Liver (tissue), 9 donors: ENCODE results near the gene ZYX. TPM values are rescaled to one million over a fixed set of nuclear protein-coding genes. Genes with fewer than 3 reads are reported as not detected.
A peak's percentile ranks its signal among the peaks of the same experiment; 100 is the strongest.

Source experiments
- DNase-seq: peaks from one replicate; pipeline ENCODE4 v3.0.0-alpha.2; 2017; ENCODE audit warnings: low spot score
- H3K27ac ChIP-seq, 2 donors: one replicate each; pipeline ENCODE4 v1.7.0; 2013; ENCODE audit warnings: inconsistent platforms in 2 of 2, low read length in 2 of 2, control low read depth in 1 of 2, low read depth in 1 of 2, mild to moderate bottlenecking in 1 of 2
- H3K27me3 ChIP-seq, 4 donors: one replicate each; pipeline versions ENCODE4 v1.6.1 to v1.7.0; 2013; ENCODE audit warnings: low read length in 3 of 4, inconsistent platforms in 1 of 4, mild to moderate bottlenecking in 1 of 4, moderate library complexity in 1 of 4; ENCODE audit not compliant: control insufficient read depth in 4 of 4, insufficient read depth in 4 of 4
- H3K36me3 ChIP-seq, 4 donors: one replicate each; pipeline versions ENCODE4 v1.6.1 to v1.7.0; 2013; ENCODE audit warnings: low read length in 3 of 4, mild to moderate bottlenecking in 3 of 4, low read depth in 1 of 4, moderate library complexity in 1 of 4; ENCODE audit not compliant: control insufficient read depth in 4 of 4, insufficient read depth in 3 of 4
- H3K4me1 ChIP-seq, 4 donors: one replicate each; pipeline versions ENCODE4 v1.6.1 to v1.7.0; 2013; ENCODE audit warnings: low read length in 3 of 4, mild to moderate bottlenecking in 3 of 4, moderate library complexity in 1 of 4; ENCODE audit not compliant: control insufficient read depth in 4 of 4, insufficient read depth in 4 of 4
- H3K4me3 ChIP-seq, 3 donors: one replicate each; pipeline versions ENCODE4 v1.6.1 to v1.7.0; 2013; ENCODE audit warnings: low read length in 3 of 3, control low read depth in 1 of 3, low read depth in 1 of 3, mild to moderate bottlenecking in 1 of 3
- H3K9ac ChIP-seq, 2 donors: one replicate each; pipeline ENCODE4 v1.7.0; 2013; ENCODE audit warnings: low read length in 2 of 2, mild to moderate bottlenecking in 2 of 2, moderate library complexity in 2 of 2, control low read depth in 1 of 2, low read depth in 1 of 2
- H3K9me3 ChIP-seq, 4 donors: one replicate each; pipeline versions ENCODE4 v1.6.1 to v1.7.0; 2013; ENCODE audit warnings: low read length in 3 of 4; ENCODE audit not compliant: control insufficient read depth in 4 of 4
- ATF3 ChIP-seq: IDR thresholded peaks from 2 replicates; pipeline ENCODE4 v1.6.1; 2016; ENCODE audit warnings: antibody characterized with exemption
- FOXA1 ChIP-seq: IDR thresholded peaks from 2 replicates; pipeline ENCODE4 v1.6.1; 2016; ENCODE audit warnings: antibody characterized with exemption
- FOXA2 ChIP-seq: IDR thresholded peaks from 2 replicates; pipeline ENCODE4 v1.6.1; 2016; ENCODE audit warnings: antibody characterized with exemption
- GABPA ChIP-seq, 2 donors: IDR thresholded peaks in 1 of 2; conservative IDR thresholded peaks in 1 of 2; 2 replicates each; pipeline ENCODE4 v1.6.1; 2016; ENCODE audit warnings: antibody characterized with exemption in 2 of 2, mild to moderate bottlenecking in 1 of 2, moderate library complexity in 1 of 2
- HNF4A ChIP-seq, 2 donors: conservative IDR thresholded peaks; 2 replicates each; pipeline ENCODE4 v1.6.1; 2016; ENCODE audit warnings: antibody characterized with exemption in 2 of 2, mild to moderate bottlenecking in 2 of 2
- HNF4G ChIP-seq: IDR thresholded peaks from 2 replicates; pipeline ENCODE4 v1.6.1; 2016; ENCODE audit warnings: antibody characterized with exemption
- JUND ChIP-seq, 2 donors: IDR thresholded peaks; 2 replicates each; pipeline ENCODE4 v1.6.1; 2016; ENCODE audit warnings: antibody characterized with exemption in 2 of 2
- MAX ChIP-seq: IDR thresholded peaks from 2 replicates; pipeline ENCODE4 v1.6.1; 2016; ENCODE audit warnings: antibody characterized with exemption
- NR2F2 ChIP-seq: IDR thresholded peaks from 2 replicates; pipeline ENCODE4 v1.6.1; 2016; ENCODE audit warnings: antibody characterized with exemption
- RAD21 ChIP-seq, 2 donors: IDR thresholded peaks; 2 replicates each; pipeline ENCODE4 v1.6.1; 2016; ENCODE audit warnings: antibody characterized with exemption in 2 of 2, mild to moderate bottlenecking in 2 of 2
- REST ChIP-seq: IDR thresholded peaks from 2 replicates; pipeline ENCODE4 v1.6.1; 2016; ENCODE audit warnings: antibody characterized with exemption, mild to moderate bottlenecking
- RXRA ChIP-seq, 2 donors: IDR thresholded peaks; 2 replicates each; pipeline ENCODE4 v1.6.1; 2017 to 2018; ENCODE audit warnings: antibody characterized with exemption in 2 of 2, mild to moderate bottlenecking in 1 of 2
- SP1 ChIP-seq: IDR thresholded peaks from 2 replicates; pipeline ENCODE4 v1.6.1; 2018; ENCODE audit warnings: antibody characterized with exemption, mild to moderate bottlenecking
- TAF1 ChIP-seq: conservative IDR thresholded peaks from 2 replicates; pipeline ENCODE4 v1.6.1; 2016; ENCODE audit warnings: antibody characterized with exemption, mild to moderate bottlenecking
- YY1 ChIP-seq: IDR thresholded peaks from 2 replicates; pipeline ENCODE4 v1.6.1; 2016; ENCODE audit warnings: antibody characterized with exemption, mild to moderate bottlenecking
- ZBTB33 ChIP-seq: IDR thresholded peaks from 2 replicates; pipeline ENCODE4 v1.6.1; 2016; ENCODE audit warnings: antibody characterized with exemption
- WGBS: extraction: QIAGEN DNeasy Blood & Tissue Kit; methylation state at CpG from one replicate; pipeline ENCODE4 v1.1.7; 2013; 5-methylcytosine and 5-hydroxymethylcytosine counted together
- polyA plus RNA-seq, 2 donors: library from polyadenylated mRNA; stranded (reverse) in 1 of 2; unstranded in 1 of 2; fragments of 200-250 nt in 1 of 2; fragments of >200 nt in 1 of 2; fragmentation: Nextera tagmentation in 1 of 2; extraction: Ambion mirVana in 1 of 2; gene quantifications; one replicate each; pipeline versions ENCODE4 v1.2.1 to v1.2.3, GENCODE V29; 2013 to 2015
- total RNA-seq, 2 donors: library from RNA; depleted of rRNA; stranded (reverse); fragments of >200 nt; gene quantifications; one replicate each; pipeline ENCODE4 v1.2.3, GENCODE V29; 2014
- donor health status: healthy.
- donor health status: healthy.
- donor health status: healthy.
- donor health status: healthy.
- donor health status: healthy.

Gene ZYX
- total and polyA plus RNA-seq, 4 donors: 15.4 to 49.7 (median 16.5) TPM

- TF ChIP-seq REST (no peak), HNF4A (conservative IDR thresholded peaks at IDR 0.05) (peak; percentile 59 to 74), HNF4G (no peak), GABPA (IDR thresholded peaks at IDR 0.05 in 1 of 2, conservative IDR thresholded peaks at IDR 0.05 in 1 of 2) (no peak)
Measured at GRCh38 chr7:143396625-143397556, 15.7 kb downstream of the ZYX start (continued).

GRCh38 chr7:143397710-143398530 lies 16.8 kb downstream of the ZYX start:
- no peaks in the 10 kb centered on the region for H3K9me3 ChIP-seq
- no peak for DNase-seq
- WGBS: 91% methylated on average over 16 of the region's 16 CpGs

More at GRCh38 chr7:143397710-143398530, 16.8 kb downstream of the ZYX start:
- H3K27me3 ChIP-seq: no peaks in the 10 kb centered on the region
- no peak overlapping the region for H3K9ac ChIP-seq
- no peak overlapping the region for H3K4me3 ChIP-seq
- peaks cover 0 to 25% (median 6%) of the 10 kb centered on the region in 4 donors for H3K36me3 ChIP-seq
- H3K27ac ChIP-seq: no peak overlapping the region
- peaks cover 29 to 70% (median 66%) of the 10 kb centered on the region in 4 donors for H3K4me1 ChIP-seq
- no peak for TF ChIP-seq HNF4A (conservative IDR thresholded peaks at IDR 0.05)
- no peak for TF ChIP-seq YY1
- TF ChIP-seq RAD21 (IDR thresholded peaks at IDR 0.05): no peak
- TF ChIP-seq NR2F2: no peak
- no peak for TF ChIP-seq SP1
- no peak for TF ChIP-seq FOXA2
- no peak for TF ChIP-seq ATF3
- TF ChIP-seq RXRA (IDR thresholded peaks at IDR 0.05): no peak
- TF ChIP-seq FOXA1: no peak
- TF ChIP-seq MAX: no peak
- TF ChIP-seq GABPA (IDR thresholded peaks at IDR 0.05 in 1 of 2, conservative IDR thresholded peaks at IDR 0.05 in 1 of 2): no peak
- no peak for TF ChIP-seq ZBTB33
- no peak for TF ChIP-seq TAF1
- no peak for TF ChIP-seq REST
- no peak for TF ChIP-seq JUND (IDR thresholded peaks at IDR 0.05)
